Measurements from ENCODE around the gene SYT4.

Gene SYT4

DNA sequence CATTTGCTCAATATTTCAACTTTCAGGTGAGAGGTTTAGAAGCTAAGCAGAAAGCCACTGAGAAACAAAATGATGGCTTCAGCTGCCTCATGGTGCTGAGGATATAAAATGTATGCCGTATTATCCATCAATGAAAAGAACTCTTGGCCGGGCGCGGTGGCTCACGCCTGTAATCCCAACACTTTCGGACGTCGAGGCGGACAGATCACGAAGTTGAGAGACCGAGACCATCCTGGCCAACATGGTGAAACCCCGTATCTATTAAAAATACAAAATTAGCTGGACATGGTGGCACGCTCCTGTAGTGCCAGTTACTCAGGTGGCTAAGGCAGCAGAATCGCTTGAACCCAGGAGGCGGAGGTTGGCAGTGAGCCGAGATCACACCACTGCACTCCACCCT lies 6.0 kb upstream of the SYT4 start:
- no peak overlapping the region for H3K4me2 ChIP-seq (ENCODE audit: low read length)
- H3K4me1 ChIP-seq (ENCODE audit: control insufficient read depth, low read length), result no peaks in the 10 kb centered on the region
- H3K79me2 ChIP-seq (ENCODE audit: control insufficient read depth, low read length), result no peaks in the 10 kb centered on the region
- H3K4me3 ChIP-seq (ENCODE audit: low read length), result no peak overlapping the region
- no peaks in the 10 kb centered on the region for H3K27me3 ChIP-seq (ENCODE audit: control insufficient read depth, low read length)
- no peaks in the 10 kb centered on the region for H3K9me3 ChIP-seq (ENCODE audit: control insufficient read depth, insufficient read depth, low read length)
- no peaks in the 10 kb centered on the region for H3F3A ChIP-seq (ENCODE audit: control insufficient read depth, insufficient read depth)
- H3K36me3 ChIP-seq (ENCODE audit: control insufficient read depth, low read length), result no peaks in the 10 kb centered on the region
- TF ChIP-seq, protein P1, sequence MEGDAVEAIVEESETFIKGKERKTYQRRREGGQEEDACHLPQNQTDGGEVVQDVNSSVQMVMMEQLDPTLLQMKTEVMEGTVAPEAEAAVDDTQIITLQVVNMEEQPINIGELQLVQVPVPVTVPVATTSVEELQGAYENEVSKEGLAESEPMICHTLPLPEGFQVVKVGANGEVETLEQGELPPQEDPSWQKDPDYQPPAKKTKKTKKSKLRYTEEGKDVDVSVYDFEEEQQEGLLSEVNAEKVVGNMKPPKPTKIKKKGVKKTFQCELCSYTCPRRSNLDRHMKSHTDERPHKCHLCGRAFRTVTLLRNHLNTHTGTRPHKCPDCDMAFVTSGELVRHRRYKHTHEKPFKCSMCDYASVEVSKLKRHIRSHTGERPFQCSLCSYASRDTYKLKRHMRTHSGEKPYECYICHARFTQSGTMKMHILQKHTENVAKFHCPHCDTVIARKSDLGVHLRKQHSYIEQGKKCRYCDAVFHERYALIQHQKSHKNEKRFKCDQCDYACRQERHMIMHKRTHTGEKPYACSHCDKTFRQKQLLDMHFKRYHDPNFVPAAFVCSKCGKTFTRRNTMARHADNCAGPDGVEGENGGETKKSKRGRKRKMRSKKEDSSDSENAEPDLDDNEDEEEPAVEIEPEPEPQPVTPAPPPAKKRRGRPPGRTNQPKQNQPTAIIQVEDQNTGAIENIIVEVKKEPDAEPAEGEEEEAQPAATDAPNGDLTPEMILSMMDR (IDR thresholded peaks at IDR 0.05; ENCODE audit: low read depth, low read length, poor library complexity, severe bottlenecking), result no peak
- TF ChIP-seq EZH2phosphoT487 (IDR thresholded peaks at IDR 0.05; ENCODE audit: borderline replicate concordance, low read length), result no peak
- H3K9me2 ChIP-seq (replicated peaks; ENCODE audit: control insufficient read depth, low read length), result no peaks in the 10 kb centered on the region
- H4K20me1 ChIP-seq (ENCODE audit: control insufficient read depth, insufficient read depth, low read depth, low read length), result no peaks in the 10 kb centered on the region
- H3K27ac ChIP-seq (ENCODE audit: low read depth, low read length), result no peak overlapping the region

GRCh38 chr18:43279015-43279744 lies 1.9 kb upstream of the SYT4 start:
- Histone ChIP-seq H3K9me3 (ENCODE audit: control insufficient read depth, insufficient read depth, low read length) (no peaks in the 10 kb centered on the region), H3F3A (ENCODE audit: control insufficient read depth, insufficient read depth) (no peaks in the 10 kb centered on the region), H3K79me2 (ENCODE audit: control insufficient read depth, low read length) (no peaks in the 10 kb centered on the region), H3K36me3 (ENCODE audit: control insufficient read depth, low read length) (no peaks in the 10 kb centered on the region), H3K4me3 (ENCODE audit: low read length) (no peak overlapping the region), H3K27me3 (ENCODE audit: control insufficient read depth, low read length) (peaks cover 4% of the 10 kb centered on the region; the same call in 1 of the 2 replicates), H3K9me2 (replicated peaks; ENCODE audit: control insufficient read depth, low read length) (no peaks in the 10 kb centered on the region), H3K4me2 (ENCODE audit: low read length) (no peak overlapping the region), H3K4me1 (ENCODE audit: control insufficient read depth, low read length) (no peaks in the 10 kb centered on the region), H4K20me1 (ENCODE audit: control insufficient read depth, insufficient read depth, low read depth, low read length) (no peaks in the 10 kb centered on the region), H3K27ac (ENCODE audit: low read depth, low read length) (no peak overlapping the region)
- TF ChIP-seq, protein P1 (IDR thresholded peaks at IDR 0.05; ENCODE audit: low read depth, low read length, poor library complexity, severe bottlenecking), result no peak
- no peak for TF ChIP-seq EZH2phosphoT487 (IDR thresholded peaks at IDR 0.05; ENCODE audit: borderline replicate concordance, low read length)

- H3K36me3 ChIP-seq (ENCODE audit: control insufficient read depth, low read length), result no peaks in the 10 kb centered on the region
- H3F3A ChIP-seq (ENCODE audit: control insufficient read depth, insufficient read depth), result no peaks in the 10 kb centered on the region
- H3K9me2 ChIP-seq (replicated peaks; ENCODE audit: control insufficient read depth, low read length), result no peaks in the 10 kb centered on the region
- H3K4me1 ChIP-seq (ENCODE audit: control insufficient read depth, low read length), result no peaks in the 10 kb centered on the region
- TF ChIP-seq, protein P1 (IDR thresholded peaks at IDR 0.05; ENCODE audit: low read depth, low read length, poor library complexity, severe bottlenecking), result no peak
- TF ChIP-seq EZH2phosphoT487 (IDR thresholded peaks at IDR 0.05; ENCODE audit: borderline replicate concordance, low read length), result no peak
- peaks cover 4% of the 10 kb centered on the region; the same call in 1 of the 2 replicates for H3K27me3 ChIP-seq (ENCODE audit: control insufficient read depth, low read length)
- H3K4me2 ChIP-seq (ENCODE audit: low read length), result no peak overlapping the region
- H3K27ac ChIP-seq (ENCODE audit: low read depth, low read length), result no peak overlapping the region
- no peaks in the 10 kb centered on the region for H4K20me1 ChIP-seq (ENCODE audit: control insufficient read depth, insufficient read depth, low read depth, low read length)
- H3K4me3 ChIP-seq (ENCODE audit: low read length), result no peak overlapping the region
- no peaks in the 10 kb centered on the region for H3K9me3 ChIP-seq (ENCODE audit: control insufficient read depth, insufficient read depth, low read length)
- H3K79me2 ChIP-seq (ENCODE audit: control insufficient read depth, low read length), result no peaks in the 10 kb centered on the region
These were observed 1.1 kb upstream of the SYT4 start for GRCh38 chr18:43278355-43278754.
